OCI-LY1 (cell line): ENCODE measurements around the gene UGT3A2.
"Not testable (repeated sequence)": the region's sequence is repeated elsewhere in the genome, so short reads cannot be mapped to it uniquely, and the experiment has no call there.

Experiments
- EZH2 ChIP-seq: fragments of 200-600 bp; sonication (generic), shearing (Covaris generic); IDR thresholded peaks from 2 replicates; pipeline ENCODE4 v1.8.0; 2017; ENCODE audit warnings: borderline replicate concordance, mixed run types, mild to moderate bottlenecking, antibody characterized with exemption, low read length, moderate library complexity, mixed read lengths
- TF ChIP-seq, protein P1 (sequence below): fragments of 200-600 bp; sonication (generic), shearing (Covaris generic); IDR thresholded peaks from 2 replicates; pipeline ENCODE4 v1.5.1; 2017; ENCODE audit warnings: mild to moderate bottlenecking, antibody characterized with exemption, low read length, moderate library complexity, mixed read lengths

DNA sequence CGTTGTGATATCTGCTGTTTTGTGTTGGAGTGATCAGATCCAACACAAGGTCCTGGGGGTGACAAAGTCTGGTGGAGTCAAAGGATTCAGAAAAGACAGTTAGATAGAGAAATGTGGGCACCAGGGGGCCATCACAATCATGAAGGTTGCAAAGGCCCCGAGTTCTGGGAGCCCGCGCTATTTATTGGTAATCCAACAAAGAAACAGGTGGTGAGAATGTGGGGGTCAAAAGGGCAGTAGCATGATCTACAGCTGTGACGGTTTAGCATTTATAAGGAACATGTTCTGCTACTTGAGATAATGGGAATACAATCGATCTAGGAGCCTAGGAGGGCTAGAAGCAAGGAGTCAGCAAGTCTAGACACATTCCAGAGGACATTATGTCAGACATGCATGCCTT, 44.4 kb downstream of the UGT3A2 start:
- TF ChIP-seq, protein P1, sequence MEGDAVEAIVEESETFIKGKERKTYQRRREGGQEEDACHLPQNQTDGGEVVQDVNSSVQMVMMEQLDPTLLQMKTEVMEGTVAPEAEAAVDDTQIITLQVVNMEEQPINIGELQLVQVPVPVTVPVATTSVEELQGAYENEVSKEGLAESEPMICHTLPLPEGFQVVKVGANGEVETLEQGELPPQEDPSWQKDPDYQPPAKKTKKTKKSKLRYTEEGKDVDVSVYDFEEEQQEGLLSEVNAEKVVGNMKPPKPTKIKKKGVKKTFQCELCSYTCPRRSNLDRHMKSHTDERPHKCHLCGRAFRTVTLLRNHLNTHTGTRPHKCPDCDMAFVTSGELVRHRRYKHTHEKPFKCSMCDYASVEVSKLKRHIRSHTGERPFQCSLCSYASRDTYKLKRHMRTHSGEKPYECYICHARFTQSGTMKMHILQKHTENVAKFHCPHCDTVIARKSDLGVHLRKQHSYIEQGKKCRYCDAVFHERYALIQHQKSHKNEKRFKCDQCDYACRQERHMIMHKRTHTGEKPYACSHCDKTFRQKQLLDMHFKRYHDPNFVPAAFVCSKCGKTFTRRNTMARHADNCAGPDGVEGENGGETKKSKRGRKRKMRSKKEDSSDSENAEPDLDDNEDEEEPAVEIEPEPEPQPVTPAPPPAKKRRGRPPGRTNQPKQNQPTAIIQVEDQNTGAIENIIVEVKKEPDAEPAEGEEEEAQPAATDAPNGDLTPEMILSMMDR: not testable (repeated sequence)
- TF ChIP-seq EZH2: not testable (repeated sequence)
